Measurements from ENCODE around the gene ADAMTS2.

DNA sequence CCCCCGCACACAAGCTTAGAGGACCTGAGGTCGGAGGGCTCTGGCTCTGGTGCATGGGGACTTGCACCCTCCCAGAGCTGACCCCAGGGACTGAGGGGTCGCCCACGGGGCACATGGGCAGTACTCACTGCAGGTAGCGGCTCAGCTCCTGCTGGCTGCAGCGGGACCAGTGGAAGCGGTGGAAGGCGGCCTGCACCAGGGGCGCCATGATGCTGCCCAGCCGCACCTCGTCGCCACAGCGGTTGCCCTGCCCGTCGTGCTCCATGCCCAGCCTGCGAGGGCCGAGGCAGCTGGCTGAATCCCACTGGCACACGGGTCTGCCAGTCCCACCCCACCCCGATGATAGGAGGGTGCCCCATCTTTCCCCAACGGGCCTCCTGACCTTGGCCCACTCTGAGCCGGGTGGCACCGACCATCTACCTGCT is 191.3 kb downstream of the ADAMTS2 start:
- TF ChIP-seq FOS (IDR thresholded peaks at IDR 0.05; ENCODE audit: borderline replicate concordance, insufficient read depth, low read length) = no peak
- no peak for TF ChIP-seq EZH2 (IDR thresholded peaks at IDR 0.05; ENCODE audit: borderline replicate concordance, low read depth, low read length, severe bottlenecking)
- TF ChIP-seq, protein P1, sequence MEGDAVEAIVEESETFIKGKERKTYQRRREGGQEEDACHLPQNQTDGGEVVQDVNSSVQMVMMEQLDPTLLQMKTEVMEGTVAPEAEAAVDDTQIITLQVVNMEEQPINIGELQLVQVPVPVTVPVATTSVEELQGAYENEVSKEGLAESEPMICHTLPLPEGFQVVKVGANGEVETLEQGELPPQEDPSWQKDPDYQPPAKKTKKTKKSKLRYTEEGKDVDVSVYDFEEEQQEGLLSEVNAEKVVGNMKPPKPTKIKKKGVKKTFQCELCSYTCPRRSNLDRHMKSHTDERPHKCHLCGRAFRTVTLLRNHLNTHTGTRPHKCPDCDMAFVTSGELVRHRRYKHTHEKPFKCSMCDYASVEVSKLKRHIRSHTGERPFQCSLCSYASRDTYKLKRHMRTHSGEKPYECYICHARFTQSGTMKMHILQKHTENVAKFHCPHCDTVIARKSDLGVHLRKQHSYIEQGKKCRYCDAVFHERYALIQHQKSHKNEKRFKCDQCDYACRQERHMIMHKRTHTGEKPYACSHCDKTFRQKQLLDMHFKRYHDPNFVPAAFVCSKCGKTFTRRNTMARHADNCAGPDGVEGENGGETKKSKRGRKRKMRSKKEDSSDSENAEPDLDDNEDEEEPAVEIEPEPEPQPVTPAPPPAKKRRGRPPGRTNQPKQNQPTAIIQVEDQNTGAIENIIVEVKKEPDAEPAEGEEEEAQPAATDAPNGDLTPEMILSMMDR (IDR thresholded peaks at IDR 0.05; ENCODE audit: extremely low read depth in 1 of 2, insufficient read depth in 1 of 2, low read depth in 1 of 2, low read length in 2 of 2) = no peak
- no peak for TF ChIP-seq POLR2A (IDR thresholded peaks at IDR 0.05; ENCODE audit: low read depth, low read length)
- TF ChIP-seq POLR2AphosphoS5 (IDR thresholded peaks at IDR 0.05; ENCODE audit: insufficient read depth, low read depth, low read length) = no peak
- TF ChIP-seq, protein P2, sequence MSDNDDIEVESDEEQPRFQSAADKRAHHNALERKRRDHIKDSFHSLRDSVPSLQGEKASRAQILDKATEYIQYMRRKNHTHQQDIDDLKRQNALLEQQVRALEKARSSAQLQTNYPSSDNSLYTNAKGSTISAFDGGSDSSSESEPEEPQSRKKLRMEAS (IDR thresholded peaks at IDR 0.05; ENCODE audit: insufficient read depth, insufficient read length) = no peak
- TF ChIP-seq GATA2 (IDR thresholded peaks at IDR 0.05; ENCODE audit: insufficient read depth, insufficient read length, low read depth, low read length) = no peak
- no peak for TF ChIP-seq JUN (IDR thresholded peaks at IDR 0.05; ENCODE audit: borderline replicate concordance, insufficient read depth, insufficient read length, low read depth)
